Measurements from ENCODE around the gene SDR42E2.
"Not testable (repeated sequence)": the region's sequence is repeated elsewhere in the genome, so short reads cannot be mapped to it uniquely, and the experiment has no call there.

Gene SDR42E2

DNA sequence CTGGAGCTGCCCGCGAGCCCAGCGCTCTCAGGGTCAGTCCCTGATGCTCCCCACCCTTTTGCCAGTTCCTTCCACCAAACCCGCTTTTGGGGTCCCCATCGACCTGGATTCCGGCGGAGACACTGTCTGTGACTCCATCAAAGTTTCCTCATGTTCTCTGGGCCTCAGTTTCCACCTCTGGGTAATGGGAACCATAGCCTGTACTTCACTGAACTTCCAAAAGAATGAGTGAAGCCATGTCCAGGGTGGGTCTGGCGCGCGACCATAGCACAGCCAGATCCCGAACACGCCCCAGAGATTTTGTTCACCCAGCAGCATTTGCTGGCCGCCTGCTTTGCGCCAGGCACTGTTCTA lies 327 bp downstream of the SDR42E2 start:
- DNase-seq (ENCODE audit: low read depth): no peak

DNA sequence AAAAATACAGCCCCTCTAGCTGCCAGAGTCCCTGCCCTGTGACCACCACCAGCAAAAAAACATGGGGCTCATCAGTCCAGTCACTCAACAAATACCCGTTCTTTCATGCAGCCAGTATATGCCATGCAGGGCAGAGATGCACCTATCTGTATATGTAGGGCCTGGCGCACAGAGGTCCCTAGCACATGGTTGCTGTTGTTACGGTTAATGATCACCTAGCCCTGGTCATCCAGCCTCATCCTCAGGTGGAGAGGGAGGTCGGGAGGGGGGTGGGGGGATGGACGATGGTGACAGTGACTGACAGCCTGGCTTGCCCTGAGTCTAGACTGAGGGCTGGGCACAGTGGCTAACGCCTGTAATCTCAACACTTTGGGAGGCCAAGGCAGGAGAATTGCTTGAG lies 1.5 kb downstream of the SDR42E2 start:
- DNase-seq (ENCODE audit: low read depth): no peak

DNA sequence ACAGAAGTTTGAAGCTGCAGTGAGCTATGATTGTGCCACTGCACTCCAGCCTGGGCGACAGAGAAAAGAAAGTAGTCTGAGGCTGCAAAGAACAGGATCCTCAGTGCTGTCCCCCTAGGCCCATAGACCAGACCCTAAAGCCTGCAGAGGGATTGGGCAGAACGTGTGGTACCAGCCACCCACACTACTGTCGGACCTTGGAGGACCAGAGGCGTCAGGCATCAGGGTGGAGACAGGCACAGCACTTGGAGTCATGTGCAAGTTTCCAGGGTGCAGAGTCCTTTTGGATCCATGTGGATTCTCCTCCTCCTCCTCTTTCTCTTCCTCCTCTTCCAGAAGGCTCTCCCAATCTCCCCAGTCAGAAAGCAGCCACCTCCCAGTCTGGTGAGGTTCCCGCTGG lies 2.2 kb downstream of the SDR42E2 start:
- DNase-seq (ENCODE audit: low read depth): no peak

DNA sequence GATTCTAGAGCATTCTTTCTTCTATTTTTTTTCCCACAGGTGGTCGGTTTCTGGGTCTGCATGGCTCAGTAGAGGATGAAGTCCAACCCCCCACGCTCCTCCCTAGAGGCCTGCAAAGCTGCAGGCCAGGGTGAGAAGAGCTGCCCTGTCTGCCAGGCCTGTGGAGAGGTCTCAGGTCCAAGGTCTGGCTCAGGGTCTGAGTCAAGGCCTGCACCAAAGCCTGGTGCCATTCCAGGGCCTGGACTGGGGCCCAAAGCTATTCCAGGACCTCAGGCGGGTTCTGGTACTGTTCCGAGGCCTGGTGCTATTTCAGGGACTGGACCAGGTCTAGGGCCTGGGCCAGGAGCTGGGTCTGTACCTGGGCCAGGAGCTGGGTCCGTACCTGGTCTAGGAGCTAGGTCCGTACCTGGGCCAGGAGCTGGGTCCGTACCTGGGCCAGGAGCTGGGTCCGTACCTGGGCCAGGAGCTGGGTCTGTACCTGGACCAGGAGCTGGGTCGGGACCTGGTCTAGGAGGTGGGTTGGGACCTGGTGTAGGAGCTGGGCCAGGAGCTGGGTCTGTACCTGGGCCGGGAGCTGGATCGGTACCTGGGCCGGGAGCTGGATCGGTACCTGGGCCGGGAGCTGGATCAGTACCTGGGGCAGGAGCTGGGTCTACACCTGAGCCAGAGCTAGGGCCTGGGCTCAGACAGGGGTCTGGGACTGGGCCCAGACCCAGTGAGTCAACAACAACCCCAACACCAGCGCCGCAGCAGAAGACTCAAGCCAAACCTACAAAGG lies 3.4 kb downstream of the SDR42E2 start:
- DNase-seq (ENCODE audit: low read depth): no peak

DNA sequence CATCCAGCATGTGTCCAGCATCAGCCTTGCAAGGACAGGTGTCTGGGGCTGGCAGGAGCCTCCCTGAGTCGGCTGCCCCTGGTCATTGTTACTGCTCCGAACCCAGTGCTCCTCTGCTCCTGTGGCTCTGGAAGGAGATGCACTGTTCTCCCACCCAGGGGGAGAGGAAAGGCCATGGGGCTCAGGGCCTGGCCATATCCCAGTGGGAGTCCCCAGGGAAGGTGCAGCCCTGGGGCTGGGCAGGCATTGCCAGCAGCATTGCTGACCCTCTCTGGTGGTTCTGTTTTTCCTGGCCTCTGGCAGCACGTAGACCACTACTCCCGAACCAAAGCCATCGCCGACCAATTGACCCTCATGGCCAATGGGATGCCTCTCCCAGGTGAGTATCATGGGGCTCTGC lies 9.6 kb downstream of the SDR42E2 start:
- DNase-seq (ENCODE audit: low read depth): no peak

DNA sequence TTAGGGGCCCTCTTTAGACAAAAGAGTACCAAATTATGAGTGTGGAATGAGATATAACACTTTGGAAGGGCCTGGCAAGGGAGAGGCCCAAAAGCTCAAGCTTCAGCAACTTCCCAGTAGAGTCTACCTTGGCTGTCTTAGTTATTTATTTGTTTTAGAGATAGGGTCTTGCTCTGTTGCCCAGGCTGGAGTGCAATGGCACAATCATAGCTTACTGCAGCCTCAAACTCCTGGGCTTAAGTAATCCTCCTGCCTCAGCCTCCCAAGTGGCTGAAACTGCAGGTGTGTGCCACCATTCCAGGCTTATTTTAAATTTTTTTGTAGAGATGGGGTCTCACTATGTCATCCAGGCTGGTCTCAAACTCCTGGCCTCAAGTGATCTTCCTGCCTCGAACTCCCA lies 10.3 kb downstream of the SDR42E2 start:
- DNase-seq (ENCODE audit: low read depth): not testable (repeated sequence)

DNA sequence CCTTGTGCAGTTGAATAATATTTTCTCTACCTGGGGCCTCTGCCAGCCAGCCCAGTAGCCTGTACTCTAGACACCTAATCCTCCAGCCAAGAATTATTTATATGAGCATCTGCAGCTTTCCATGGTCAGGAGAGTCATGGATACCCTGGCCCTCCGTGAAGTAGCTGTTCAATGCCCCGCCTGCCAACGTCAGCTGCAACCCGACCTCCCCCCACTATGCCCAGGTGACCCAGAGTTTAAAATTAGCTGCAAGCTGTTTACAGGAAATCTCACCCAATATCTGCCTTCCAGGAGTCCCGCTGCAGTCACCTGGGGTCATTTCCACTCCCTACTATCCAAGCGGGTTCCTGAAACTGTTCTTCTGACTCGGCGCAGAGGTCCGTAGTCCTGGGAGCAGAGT lies 12.3 kb downstream of the SDR42E2 start:
- DNase-seq (ENCODE audit: low read depth): no peak

DNA sequence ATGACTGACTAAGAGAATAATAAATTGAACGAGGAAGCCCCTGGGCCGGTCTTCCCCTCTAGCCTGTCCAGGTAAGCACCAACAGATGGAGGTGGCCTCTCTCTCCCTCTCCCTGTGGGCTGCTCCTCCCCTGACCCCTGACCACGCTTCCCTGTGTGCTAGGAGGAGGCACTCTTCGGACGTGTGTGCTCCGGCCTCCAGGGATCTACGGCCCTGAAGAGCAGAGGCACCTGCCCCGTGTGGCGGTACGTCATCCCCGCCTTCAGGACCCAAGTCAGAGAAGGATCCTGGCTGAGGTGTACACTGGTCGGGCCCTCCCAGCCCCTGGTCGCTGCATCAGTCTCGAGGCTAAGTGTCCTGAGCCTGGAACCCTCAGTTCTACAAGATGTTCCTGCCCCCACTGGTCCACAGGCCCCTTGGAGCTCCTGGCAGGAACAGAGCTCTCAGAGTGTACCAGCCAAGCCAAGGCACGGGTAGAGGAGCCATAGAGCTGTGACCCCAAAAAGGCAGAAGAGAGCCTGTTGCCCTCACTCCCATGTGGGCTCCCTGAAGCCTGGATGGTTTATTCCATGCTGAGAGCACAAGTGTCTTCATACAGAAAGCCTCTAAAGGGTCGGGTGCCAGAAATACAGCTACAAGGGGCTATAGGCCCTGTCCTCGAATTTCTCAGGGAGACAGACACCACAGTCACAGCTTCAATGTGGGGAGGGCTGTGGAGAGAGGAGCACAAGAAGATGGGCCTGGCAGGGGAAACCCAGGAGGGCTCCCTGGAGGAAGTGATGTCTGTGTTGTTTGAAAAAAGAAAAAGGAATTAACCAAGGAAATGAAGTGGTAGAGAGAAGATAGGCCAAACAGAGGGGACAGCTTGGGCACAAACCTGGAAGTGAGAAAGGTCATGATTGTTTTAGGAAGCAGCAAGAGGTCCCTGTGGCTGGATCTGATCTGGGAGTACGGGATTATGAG lies 15.9 kb downstream of the SDR42E2 start:
- DNase-seq (ENCODE audit: low read depth): no peak

DNA sequence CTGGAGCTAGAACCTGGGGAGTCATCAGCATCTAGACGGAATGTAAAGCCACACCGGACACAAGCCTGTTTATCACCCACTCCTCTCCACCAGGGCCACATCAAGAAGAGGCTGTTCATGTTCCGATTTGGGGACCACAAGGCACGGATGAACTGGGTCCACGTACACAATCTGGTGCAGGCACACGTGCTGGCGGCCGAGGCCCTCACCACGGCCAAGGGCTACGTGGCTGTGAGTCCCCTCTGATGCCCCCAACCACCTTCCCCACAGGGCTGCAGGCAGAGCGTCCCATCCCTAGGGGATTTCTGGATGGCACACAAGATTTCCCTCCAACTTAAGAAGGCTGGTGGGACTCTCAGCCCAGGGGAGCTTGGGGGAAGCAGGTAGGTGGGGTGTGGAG lies 19.1 kb downstream of the SDR42E2 start:
- no peak for DNase-seq (ENCODE audit: low read depth)

DNA sequence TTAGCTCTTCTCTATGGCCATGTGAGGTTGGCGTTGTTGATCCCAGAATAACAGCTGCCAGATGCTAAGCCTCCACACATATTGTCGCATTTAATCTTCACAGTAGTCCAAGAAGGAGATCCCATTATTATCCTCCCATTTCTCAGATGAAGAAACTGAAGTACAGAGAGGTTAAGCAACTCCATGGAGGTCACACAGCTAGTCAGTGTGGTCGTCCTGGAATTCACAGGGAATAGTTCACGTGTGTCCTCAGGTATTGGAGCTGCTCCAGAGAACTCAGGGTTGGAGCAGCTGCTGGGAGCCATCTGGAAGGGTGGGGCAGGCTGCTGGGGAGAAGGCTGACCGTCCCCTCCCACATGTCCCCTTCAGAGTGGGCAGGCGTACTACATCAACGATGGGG lies 19.5 kb downstream of the SDR42E2 start:
- DNase-seq (ENCODE audit: low read depth): no peak

DNA sequence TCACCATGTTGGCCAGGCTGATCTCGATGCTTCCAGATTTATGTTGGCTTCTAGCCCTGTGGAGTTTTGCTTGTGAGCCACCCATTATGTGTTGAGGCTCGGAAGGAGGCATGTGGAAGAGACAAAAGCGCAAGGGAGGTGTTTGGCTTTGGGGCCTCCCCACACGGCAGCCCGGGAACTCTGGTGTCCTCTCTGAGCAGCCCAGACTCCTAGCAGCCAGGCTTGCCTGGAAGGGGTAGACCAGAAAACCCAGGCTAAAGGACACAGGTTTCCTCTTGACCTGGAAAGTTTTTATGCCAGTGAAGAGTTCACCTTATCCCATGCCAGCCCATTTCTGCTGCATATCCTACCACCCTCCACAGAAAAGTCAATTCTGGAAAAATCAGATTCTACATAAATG lies 21.0 kb downstream of the SDR42E2 start:
- no peak for DNase-seq (ENCODE audit: low read depth)

DNA sequence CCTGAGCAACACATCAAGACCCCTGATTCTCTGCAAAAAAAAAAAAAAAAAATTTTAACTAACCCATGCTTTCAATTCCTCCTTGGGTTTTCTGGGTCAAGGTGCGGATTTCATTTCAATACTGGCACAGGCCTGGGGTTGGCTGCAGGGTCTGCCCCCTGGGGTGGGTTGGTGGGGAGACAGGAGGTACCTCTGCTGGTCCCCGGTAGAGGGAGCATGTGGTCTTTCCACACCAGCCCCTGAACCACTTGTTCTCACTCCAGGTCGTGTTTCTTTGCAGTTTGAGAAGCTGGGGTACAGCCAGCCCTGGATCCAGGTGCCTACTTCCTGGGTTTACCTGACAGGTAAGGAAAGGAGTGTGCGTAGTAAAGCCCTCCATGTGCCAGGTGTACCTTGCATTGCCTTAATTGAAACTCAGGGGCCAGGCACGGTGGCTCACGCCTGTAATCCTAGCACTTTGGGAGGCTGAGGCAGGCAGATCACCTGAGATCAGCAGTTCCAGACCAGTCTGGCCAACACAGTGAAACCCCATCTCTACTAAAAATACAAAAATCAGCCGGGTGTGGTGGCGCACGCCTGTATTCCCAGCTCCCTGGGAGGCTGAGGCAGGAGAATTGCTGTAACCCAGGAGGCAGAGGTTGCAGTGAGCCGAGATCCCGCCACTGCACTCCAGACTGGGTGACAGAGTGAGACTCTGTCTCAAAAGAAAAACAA lies 21.8 kb downstream of the SDR42E2 start:
- no peak for DNase-seq (ENCODE audit: low read depth)

DNA sequence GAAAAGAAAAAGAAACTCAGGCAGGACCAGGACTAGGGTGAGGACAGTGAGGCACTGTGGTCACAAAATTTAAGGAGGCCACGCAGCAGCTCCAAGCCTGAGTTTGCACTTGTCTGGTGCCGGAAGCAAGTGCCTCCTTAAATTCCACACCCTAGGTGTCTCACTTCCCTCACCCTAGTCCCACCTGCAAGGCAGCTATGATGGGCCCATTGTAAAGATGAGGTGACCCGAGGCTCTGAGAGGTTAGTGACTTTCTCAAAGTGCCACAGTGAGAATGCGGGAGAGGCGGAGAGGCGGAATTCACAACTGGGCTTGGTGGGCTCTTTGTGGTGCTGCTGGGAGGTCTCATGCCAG lies 22.3 kb downstream of the SDR42E2 start:
- DNase-seq (ENCODE audit: low read depth): no peak

DNA sequence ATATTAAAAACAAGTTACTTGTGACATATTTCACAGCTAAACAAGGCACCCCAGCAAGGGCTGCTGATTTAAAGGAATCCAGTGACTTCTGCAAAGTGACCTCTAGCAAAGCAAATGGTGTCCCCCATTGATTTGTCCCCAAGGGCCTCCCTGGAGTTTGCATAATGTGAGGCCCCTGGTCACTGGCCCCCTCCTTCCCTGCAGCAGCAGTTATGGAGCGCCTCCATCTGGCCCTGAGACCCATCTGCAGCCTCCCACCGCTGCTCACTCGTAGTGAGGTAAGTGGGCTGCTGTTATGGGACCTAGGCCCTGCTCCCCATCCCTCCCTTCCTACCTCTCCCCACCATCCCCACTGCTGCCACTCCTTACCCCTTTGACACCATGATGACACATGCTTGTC lies 24.2 kb downstream of the SDR42E2 start:
- DNase-seq (ENCODE audit: low read depth): no peak

DNA sequence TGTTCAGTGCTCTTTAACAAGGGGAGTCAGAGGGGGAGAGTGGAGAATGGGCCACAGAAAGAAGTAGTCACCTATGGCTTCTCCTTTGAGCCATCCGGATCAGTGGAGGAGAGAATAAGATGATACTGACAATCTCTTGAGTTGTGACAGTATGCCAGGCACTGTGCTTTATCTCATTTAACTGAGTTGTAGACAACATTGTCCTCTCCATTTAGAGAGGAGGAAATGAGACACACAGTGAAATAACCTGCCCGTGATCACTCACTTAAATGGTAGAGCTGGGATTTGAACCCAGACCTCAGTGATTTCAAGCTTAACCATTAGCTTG lies 25.9 kb downstream of the SDR42E2 start:
- no peak for DNase-seq (ENCODE audit: low read depth)

DNA sequence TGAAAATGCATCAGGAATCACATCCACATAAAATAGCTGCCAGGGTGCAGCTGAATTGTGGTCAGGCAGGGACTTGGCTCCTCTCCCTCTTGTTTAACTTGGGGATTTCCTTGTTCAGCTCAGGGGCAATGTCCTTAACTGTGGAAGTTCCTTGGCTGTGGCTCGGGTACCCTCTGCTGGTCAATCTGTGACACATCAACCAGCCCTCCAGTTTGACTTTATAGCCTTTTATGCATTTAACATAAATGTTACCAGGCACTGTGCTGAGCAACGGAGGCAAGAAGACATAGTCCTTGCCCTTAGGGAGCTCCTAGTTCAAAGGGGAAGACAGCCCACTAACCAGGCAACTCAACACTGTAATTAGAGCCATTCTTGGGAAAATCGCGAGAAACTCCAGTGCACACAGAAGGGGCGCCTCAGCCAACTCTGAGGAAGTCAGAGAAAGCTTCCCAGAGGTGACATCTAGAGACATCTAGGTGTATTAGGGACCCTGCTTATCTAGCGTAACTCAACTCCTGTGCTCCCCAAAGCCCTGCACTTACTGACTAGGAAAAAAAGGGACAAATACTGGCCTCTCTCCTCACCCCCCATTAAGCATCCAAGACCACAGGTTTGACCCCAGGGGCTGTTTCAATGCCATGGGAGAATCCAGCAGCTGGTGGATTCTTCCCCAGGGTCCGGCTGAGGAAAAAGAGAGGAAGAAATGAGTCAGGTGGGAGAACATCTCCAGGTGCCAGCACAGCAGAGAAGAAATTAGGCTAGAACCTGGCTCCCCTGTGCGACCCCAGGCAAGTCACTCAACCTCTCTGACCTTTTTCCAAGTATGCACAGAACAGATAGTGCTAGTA lies 26.5 kb downstream of the SDR42E2 start:
- DNase-seq (ENCODE audit: low read depth): peak; percentile 21

DNA sequence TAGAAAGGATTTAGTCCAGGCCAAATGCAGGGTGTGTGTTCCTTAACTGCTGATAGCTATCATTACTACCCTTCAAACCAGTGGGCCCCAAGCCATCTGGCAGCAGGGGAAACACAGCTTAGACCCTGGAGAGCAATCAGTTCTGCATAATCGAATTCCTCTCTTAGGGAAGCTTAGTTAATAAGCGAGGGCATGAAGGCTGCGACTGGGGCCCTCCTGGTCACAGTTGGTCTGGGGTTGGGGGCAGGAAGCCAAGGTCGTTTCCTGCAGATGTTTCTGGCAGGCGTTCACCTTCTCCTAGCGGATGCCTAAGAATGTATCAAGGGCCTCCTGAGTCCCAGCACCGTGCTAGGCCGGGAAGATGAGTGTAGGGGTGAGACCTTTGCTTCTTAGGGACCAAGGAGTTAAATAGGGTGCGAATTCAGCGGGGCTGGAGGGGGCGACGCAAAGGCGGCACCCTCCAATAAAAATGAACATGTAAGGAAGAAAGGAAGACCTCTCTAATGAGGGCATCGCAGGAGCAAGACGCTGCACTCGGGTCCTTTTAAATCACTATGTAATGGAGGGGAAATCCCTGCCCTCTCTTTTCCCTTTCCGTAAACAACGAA lies 27.3 kb downstream of the SDR42E2 start:
- DNase-seq (ENCODE audit: low read depth): no peak

DNA sequence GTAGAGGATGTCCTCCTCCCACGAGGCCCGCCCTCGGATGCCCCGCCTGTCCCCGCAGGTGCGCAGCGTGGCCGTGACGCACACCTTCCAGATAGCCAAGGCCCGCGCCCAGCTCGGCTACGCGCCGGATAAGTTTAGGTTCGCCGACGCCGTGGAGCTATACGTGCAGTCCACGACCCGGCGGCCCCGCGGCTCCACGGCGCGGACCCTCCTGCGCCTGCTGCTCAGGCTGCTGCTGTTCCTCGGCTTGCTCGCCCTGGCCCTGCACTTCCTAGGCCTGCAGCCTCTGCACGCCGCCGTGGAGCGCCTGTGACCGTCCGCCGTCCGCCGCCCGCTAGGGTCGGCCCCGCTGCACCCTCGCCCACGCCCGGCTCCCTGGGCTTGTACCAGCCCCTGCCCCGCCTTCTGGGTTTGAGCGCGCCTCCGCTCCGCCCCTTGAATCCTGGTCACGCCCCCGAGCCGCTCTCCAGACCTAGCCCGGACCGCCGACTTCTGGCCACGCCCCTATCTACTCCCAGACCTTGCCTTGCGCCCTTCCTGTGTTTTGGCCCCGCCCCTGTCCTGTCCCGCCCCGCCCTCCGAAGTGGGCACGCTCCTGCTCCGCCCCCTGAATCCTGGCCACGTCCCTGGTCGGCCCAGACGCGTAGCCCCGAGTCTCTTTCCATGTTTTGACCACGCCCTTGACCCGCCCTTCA lies 27.9 kb downstream of the SDR42E2 start:
- peak; percentile 98 for DNase-seq (ENCODE audit: low read depth)

DNA sequence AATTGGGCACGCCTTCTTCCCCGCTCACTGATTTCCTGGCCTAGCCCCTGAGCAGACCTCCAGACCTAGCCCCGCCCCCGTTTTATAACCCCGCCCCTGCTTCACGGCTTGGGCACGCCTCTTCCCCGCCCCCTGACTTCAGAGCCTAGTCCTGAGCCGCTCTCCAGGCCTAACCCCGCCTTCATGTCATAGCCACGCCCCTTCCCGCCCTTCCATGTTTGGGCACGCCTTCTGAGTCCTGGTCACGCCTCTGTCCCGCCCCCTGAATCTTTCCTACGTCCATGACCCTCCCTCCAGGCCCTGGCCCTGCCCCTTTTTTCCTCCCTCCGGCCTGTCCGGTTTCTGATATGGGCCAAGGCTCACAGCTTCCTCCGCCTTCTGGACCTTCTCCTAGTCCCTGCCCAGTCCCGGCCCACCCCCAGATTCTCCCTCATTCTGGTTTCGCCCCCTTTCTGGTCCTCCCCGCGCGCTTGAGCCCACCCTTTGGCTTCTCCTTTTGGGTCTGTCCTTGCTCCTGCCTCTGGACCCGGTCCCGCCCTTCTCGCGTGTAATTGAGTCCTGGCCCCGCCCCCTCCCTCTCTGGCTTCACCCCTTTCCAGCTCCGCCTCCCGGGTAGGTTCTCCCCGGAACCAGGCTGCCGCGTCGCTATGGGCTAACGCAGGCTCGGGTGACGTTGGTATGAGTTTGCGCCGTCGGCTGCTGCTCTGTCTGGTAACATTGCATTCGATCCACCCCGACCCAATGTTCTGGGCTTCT lies 28.6 kb downstream of the SDR42E2 start:
- peak; percentile 92 for DNase-seq (ENCODE audit: low read depth)
